Breast epithelium (tissue), 3 donors: ENCODE results near the gene HRH2.

Experiments
- CTCF ChIP-seq, 3 donors: fragments of 450-650 bp; IDR thresholded peaks; one replicate each; pipeline ENCODE4 v1.5.1; 2016 to 2017; ENCODE audit warnings: antibody characterized with exemption in 3 of 3, mild to moderate bottlenecking in 3 of 3, moderate library complexity in 3 of 3
- POLR2A ChIP-seq: fragments of 450-650 bp; IDR thresholded peaks from one replicate; pipeline ENCODE4 v1.6.1; 2016; ENCODE audit warnings: antibody characterized with exemption, mild to moderate bottlenecking, moderate library complexity

- TF ChIP-seq CTCF (IDR thresholded peaks at IDR 0.05) = no peak
- TF ChIP-seq POLR2A = no peak
These were observed 83.7 kb downstream of the HRH2 start for GRCh38 chr5:175741556-175741955.
